Fibroblast of mammary gland (primary cell): ENCODE results near the gene ATXN7L3B.

Source experiments
- DNase-seq: peaks from one replicate; pipeline ENCODE4 v3.0.0-alpha.2; 2010; ENCODE audit warnings: low read depth
- H3K4me3 ChIP-seq: 2 replicates; pipeline ENCODE4 v1.5.1; 2011; ENCODE audit warnings: low read depth, mild to moderate bottlenecking, low read length, moderate library complexity; ENCODE audit not compliant: control insufficient read depth
- TF ChIP-seq, protein P1 (sequence below): conservative IDR thresholded peaks from 2 replicates; pipeline ENCODE4 v1.5.1; 2011; ENCODE audit warnings: low read depth, low read length, inconsistent platforms; ENCODE audit not compliant: control insufficient read depth, insufficient read depth

ATXN7L3B gene

DNA sequence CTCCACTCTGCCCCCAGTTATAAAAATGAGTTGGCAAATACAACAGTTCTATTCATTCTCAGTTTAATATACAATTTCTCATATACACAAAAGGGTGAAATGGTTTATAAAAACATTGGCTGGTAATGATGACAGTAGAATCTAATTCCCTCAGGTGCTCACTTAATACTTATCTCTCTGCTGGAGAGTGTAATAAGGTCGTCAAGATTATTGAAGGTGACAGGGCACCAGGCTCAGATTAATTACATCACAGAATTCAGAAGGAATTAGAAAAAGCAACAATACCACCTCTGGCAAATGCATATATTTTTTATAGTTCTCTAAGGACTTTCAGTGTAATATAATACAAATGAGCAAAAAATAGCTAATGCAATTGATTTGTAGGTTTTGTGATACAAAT is 42.3 kb downstream of the ATXN7L3B start:
- H3K4me3 ChIP-seq, result no peak overlapping the region
- no peak for DNase-seq
- TF ChIP-seq, protein P1, sequence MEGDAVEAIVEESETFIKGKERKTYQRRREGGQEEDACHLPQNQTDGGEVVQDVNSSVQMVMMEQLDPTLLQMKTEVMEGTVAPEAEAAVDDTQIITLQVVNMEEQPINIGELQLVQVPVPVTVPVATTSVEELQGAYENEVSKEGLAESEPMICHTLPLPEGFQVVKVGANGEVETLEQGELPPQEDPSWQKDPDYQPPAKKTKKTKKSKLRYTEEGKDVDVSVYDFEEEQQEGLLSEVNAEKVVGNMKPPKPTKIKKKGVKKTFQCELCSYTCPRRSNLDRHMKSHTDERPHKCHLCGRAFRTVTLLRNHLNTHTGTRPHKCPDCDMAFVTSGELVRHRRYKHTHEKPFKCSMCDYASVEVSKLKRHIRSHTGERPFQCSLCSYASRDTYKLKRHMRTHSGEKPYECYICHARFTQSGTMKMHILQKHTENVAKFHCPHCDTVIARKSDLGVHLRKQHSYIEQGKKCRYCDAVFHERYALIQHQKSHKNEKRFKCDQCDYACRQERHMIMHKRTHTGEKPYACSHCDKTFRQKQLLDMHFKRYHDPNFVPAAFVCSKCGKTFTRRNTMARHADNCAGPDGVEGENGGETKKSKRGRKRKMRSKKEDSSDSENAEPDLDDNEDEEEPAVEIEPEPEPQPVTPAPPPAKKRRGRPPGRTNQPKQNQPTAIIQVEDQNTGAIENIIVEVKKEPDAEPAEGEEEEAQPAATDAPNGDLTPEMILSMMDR, result no peak

DNA sequence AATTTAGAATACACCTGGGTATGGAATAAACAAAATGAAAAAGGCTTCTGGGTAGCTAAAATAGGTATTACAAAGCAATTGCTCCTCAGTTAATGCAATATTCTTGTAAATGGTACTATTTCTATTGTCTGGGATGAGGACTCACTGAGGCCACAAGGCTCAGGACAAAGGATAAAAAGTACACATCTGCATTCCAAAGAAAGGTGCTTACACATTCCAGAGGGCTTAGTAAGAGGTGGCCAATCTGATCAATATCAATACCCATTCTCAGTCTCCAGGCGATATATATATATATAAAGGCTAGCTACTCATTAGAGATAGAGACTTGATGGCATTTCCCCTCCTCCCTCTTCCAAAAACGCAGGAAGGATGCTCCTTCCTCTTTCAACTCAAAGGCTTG is 43.8 kb downstream of the ATXN7L3B start:
- H3K4me3 ChIP-seq, result no peak overlapping the region
- DNase-seq, result no peak
- TF ChIP-seq, protein P1, result no peak

DNA sequence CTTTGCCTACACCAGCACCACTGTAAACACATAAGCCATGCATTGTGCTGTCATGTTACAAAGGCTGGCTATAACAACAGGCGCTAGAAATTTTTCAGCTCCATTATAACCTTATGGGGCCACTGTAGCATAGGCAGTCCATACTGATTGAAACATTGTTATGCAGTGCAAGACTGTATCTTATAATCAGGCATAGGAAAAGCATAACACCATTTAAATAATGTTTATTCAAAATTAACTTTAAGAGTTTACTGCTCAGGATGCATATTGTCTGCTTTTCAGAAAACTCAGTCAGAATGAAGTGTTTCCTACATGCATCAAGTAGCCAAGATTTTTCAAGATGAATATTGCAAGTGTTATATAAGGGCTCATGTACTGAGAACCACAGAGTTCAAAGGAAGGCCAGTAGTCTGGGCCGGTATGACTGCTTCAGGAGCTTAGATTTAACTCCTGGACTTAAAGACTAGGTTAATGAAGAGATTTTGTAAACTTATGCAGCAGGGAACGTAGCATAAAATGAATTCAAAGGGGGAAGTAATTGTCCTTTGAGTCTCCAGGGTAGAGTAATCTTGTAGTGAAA is 46.9 kb downstream of the ATXN7L3B start:
- TF ChIP-seq, protein P1, result no peak
- H3K4me3 ChIP-seq, result no peak overlapping the region
- no peak for DNase-seq

DNA sequence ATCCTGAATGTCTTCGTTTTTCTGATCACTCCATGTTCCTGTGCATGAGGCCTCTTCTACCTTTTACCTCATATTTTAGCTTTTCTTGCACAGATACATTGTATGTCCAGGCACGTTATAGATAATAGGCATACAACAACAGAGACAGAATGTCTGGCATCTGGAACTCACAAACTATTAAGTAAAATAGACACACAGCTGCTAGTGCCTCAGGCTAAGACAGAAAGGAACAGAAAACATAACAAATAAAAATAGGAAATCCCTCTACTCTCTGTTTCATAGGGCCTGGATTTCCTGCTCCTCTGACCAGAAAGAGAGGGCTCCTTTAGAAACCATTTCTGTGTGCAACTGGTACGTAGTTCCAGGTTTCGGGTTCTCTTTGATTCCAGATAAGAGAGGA is 48.6 kb downstream of the ATXN7L3B start:
- no peak overlapping the region for H3K4me3 ChIP-seq
- TF ChIP-seq, protein P1, result no peak
- no peak for DNase-seq
